Kidney (tissue), 14 donors: ENCODE measurements around the gene ZNF846. TPM values are rescaled to one million over a fixed set of nuclear protein-coding genes. Genes with fewer than 3 reads are reported as not detected.
"Not testable (repeated sequence)": the region's sequence is repeated elsewhere in the genome, so short reads cannot be mapped to it uniquely, and the experiment has no call there.

ENCODE experiments used
- DNase-seq, 5 donors: peaks; one replicate each; pipeline ENCODE4 v3.0.0-alpha.2; 2013 to 2020
- FAIRE-seq: peaks from 2 replicates; lab custom pipeline; 2012; peaks lifted over from hg19 to GRCh38; lab: Jason Lieb, UNC
- H3K27ac ChIP-seq, 2 donors: one replicate each; pipeline ENCODE4 v1.7.0; 2013; ENCODE audit warnings: low read depth in 2 of 2, low read length in 2 of 2, inconsistent platforms in 1 of 2
- H3K27me3 ChIP-seq: one replicate; pipeline ENCODE4 v1.7.1; 2013; ENCODE audit warnings: low read length, inconsistent platforms; ENCODE audit not compliant: control insufficient read depth, insufficient read depth
- H3K36me3 ChIP-seq, 3 donors: one replicate each; pipeline versions ENCODE4 v1.7.0 to v1.7.1; 2013; ENCODE audit warnings: low read length in 3 of 3, control low read depth in 1 of 3, inconsistent platforms in 1 of 3; ENCODE audit not compliant: insufficient read depth in 3 of 3, control insufficient read depth in 2 of 3
- H3K4me1 ChIP-seq, 3 donors: one replicate each; pipeline versions ENCODE4 v1.7.0 to v1.7.1; 2013; ENCODE audit warnings: low read length in 3 of 3, inconsistent platforms in 1 of 3, low read depth in 1 of 3; ENCODE audit not compliant: control insufficient read depth in 2 of 3, insufficient read depth in 2 of 3
- H3K4me3 ChIP-seq, 3 donors: one replicate each; pipeline versions ENCODE4 v1.7.0 to v1.8.1; 2013; ENCODE audit warnings: low read length in 3 of 3, control low read depth in 1 of 3, inconsistent platforms in 1 of 3
- H3K9ac ChIP-seq, 3 donors: one replicate each; pipeline versions ENCODE4 v1.7.0 to v1.7.1; 2013; ENCODE audit warnings: low read length in 3 of 3, control low read depth in 1 of 3, inconsistent platforms in 1 of 3
- H3K9me3 ChIP-seq, 3 donors: one replicate each; pipeline versions ENCODE4 v1.7.0 to v1.7.1; 2013; ENCODE audit warnings: low read length in 3 of 3, control low read depth in 1 of 3, inconsistent platforms in 1 of 3; ENCODE audit not compliant: control insufficient read depth in 2 of 3, insufficient read depth in 1 of 3
- intact Hi-C: fragments of 100-400 bp; cut with DNase I; formaldehyde crosslinking; loops from one replicate; pipeline ENCODE4 v1.11.1; 2022
- polyA plus RNA-seq: library from polyadenylated mRNA; stranded (reverse); fragments of 350-450 nt; fragmentation: Illumina TruSeq; extraction: RNeasy Lipid Tissue Mini Kit (QIAGEN cat#74804); gene quantifications from one replicate; pipeline ENCODE4 v1.2.3, GENCODE V29; 2014; ENCODE audit warnings: low read depth, low replicate concordance; ENCODE audit not compliant: insufficient read depth
- total RNA-seq: library from RNA; stranded (reverse); fragmentation: NEBNext Ultra II Directional; extraction: Animal tissue kit (Norgen Biotek cat#: 25700); gene quantifications from one replicate; pipeline ENCODE4 v1.2.1, GENCODE V29; 2021
- TF ChIP-seq, protein P1 (sequence below): IDR thresholded peaks from 3 replicates; pipeline ENCODE4 v1.5.1; 2012; ENCODE audit warnings: mild to moderate bottlenecking, moderate library complexity, borderline replicate concordance; ENCODE audit not compliant: insufficient read depth; ENCODE audit errors: extremely low read depth
- donor health status: control.
- donor health status: control.
- donor health status: control.
- donor health status: control.
- donor health status: control.
- donor health status: DM: yes; HTN: yes; CAD: no.
- donor health status: Normal renal cell carcinoma (clear cell type).

The ZNF846 gene
- total and polyA plus RNA-seq, 2 donors from 2014 or later, result 5.8 to 17.7 TPM

DNA sequence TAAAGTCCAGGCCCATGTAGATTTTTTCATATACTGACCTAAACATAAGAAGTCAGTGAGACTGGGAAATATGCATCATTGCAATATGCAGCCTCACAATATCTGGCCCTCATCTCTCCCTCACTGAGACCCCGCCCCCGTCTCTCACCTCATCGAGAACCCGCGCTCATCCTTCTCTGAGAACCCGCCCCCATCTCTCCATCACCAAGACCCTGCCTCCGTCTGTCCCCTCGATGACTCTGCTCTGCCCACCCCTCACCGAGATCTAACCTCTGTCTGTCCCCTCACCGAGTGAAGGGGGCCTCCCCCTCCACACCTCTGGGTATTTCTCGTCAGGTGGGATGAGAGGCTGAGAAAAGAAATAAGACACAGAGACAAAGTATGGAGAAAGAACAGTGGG is 20.5 kb upstream of the ZNF846 start:
- H3K36me3 ChIP-seq, result no peaks in the 10 kb centered on the region
- DNase-seq, result peak in 1 of 5 donors; percentile 61
- no peak overlapping the region for H3K4me3 ChIP-seq
- no peaks in the 10 kb centered on the region for H3K9me3 ChIP-seq
- FAIRE-seq, result no peak
- no peak overlapping the region for H3K9ac ChIP-seq
- TF ChIP-seq, protein P1, sequence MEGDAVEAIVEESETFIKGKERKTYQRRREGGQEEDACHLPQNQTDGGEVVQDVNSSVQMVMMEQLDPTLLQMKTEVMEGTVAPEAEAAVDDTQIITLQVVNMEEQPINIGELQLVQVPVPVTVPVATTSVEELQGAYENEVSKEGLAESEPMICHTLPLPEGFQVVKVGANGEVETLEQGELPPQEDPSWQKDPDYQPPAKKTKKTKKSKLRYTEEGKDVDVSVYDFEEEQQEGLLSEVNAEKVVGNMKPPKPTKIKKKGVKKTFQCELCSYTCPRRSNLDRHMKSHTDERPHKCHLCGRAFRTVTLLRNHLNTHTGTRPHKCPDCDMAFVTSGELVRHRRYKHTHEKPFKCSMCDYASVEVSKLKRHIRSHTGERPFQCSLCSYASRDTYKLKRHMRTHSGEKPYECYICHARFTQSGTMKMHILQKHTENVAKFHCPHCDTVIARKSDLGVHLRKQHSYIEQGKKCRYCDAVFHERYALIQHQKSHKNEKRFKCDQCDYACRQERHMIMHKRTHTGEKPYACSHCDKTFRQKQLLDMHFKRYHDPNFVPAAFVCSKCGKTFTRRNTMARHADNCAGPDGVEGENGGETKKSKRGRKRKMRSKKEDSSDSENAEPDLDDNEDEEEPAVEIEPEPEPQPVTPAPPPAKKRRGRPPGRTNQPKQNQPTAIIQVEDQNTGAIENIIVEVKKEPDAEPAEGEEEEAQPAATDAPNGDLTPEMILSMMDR, result no peak
- no peaks in the 10 kb centered on the region for H3K27me3 ChIP-seq
- H3K4me1 ChIP-seq, result peaks cover 0 to 4% (median 3%) of the 10 kb centered on the region in 3 donors
- H3K27ac ChIP-seq, result no peak overlapping the region
- intact Hi-C loops, result loop anchor here (10.0 kb wide), 1 partner anchor 164 kb away; the partner anchor contains the start of gene ZNF561

DNA sequence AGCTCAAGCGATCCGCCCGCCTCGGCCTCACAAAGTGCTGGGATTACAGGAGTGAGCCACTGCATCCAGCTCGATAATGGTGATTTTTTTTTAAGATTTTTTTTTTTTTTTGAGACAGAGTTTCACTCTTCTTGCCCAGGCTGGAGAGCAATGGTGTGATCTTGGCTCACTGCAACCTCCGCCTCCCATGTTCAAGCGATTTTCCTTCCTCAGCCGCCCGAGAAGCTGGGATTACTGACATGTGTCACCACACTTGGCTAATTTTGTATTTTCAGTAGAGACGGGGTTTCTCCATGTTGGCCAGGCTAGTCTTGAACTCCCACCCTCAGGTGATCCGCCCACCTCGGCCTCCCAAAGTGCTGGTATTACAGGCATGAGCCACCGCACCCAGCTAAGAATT is 20.1 kb upstream of the ZNF846 start:
- intact Hi-C loops, result loop anchor here (10.0 kb wide), 1 partner anchor 164 kb away; the partner anchor contains the start of gene ZNF561
- not testable (repeated sequence) for FAIRE-seq, H3K4me1 ChIP-seq

DNA sequence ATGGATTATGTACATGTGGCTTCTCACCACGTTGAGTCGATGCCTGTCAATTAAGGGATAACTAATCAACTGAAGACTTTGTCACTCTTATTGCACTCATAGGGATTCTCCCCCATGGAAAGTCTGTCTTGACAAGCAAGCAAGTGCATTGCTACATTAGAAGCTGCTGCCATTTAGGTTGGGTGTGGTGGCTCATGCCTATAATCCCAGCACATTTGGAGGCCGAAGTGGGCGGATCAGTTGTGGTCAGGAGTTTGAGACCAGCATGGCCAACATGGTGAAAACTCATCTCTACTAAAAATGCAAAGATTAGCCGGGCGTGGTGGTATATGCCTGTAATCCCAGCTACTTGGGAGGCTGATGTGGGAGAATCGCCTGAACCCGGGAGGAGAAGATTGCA is 18.3 kb upstream of the ZNF846 start:
- Histone ChIP-seq H3K4me3 (peak overlapping the region in 1 of 3 donors; percentile 72), H3K27ac (peak overlapping the region in 1 of 2 donors; percentile 85), H3K4me1 (peaks cover 0 to 5% (median 3%) of the 10 kb centered on the region in 3 donors), H3K36me3 (no peaks in the 10 kb centered on the region), H3K9me3 (no peaks in the 10 kb centered on the region), H3K27me3 (no peaks in the 10 kb centered on the region), H3K9ac (no peak overlapping the region)
- TF ChIP-seq, protein P1, result no peak
- no peak for FAIRE-seq
- intact Hi-C loops, result loop anchor here (10.0 kb wide), 1 partner anchor 162 kb away; the partner anchor contains the start of gene ZNF561
- DNase-seq, result peak in 1 of 5 donors; percentile 40

More for the DNA sequence above, 20.1 kb upstream of the ZNF846 start:
- H3K27me3 ChIP-seq, H3K9me3 ChIP-seq, H3K36me3 ChIP-seq, H3K4me3 ChIP-seq, H3K9ac ChIP-seq, DNase-seq, H3K27ac ChIP-seq: not testable (repeated sequence)

DNA sequence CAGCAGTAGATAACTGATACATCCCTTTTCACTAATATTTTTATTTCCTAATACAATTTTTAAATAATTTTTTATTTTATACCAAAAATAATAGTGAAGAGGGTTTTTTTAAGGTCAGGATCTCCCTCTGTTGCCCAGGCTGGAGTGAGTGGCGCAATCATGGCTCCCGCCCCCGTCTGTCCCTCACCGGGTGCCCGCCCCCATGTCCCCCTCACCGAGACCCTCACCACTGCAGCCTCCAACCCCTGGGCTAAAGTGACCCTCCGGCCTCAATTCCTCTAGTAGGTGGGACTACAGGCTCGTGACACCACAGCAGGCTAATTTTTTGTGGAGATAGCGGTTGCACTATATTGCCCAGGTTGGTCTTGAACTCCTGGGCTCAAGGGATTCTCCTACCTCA is 17.8 kb upstream of the ZNF846 start:
- peak in 1 of 5 donors; percentile 79 for DNase-seq
- Histone ChIP-seq H3K9ac (peak overlapping the region; percentile 44 to 78 (median 65)), H3K9me3 (no peaks in the 10 kb centered on the region), H3K36me3 (no peaks in the 10 kb centered on the region), H3K27ac (peak overlapping the region; percentile 98), H3K27me3 (no peaks in the 10 kb centered on the region), H3K4me1 (peaks cover 0 to 5% (median 3%) of the 10 kb centered on the region in 3 donors), H3K4me3 (peak overlapping the region; percentile 68 to 72 (median 72))
- TF ChIP-seq, protein P1, result no peak
- FAIRE-seq, result no peak
- intact Hi-C loops, result loop anchor here (10.0 kb wide), 1 partner anchor 162 kb away; the partner anchor contains the start of gene ZNF561
